A204.1 (cell line): ENCODE results near the gene TSPAN33.
"Not testable (repeated sequence)": the region's sequence is repeated elsewhere in the genome, so short reads cannot be mapped to it uniquely, and the experiment has no call there.

ENCODE experiments used
- FAIRE-seq: peaks from 2 replicates; lab custom pipeline; 2012; peaks lifted over from hg19 to GRCh38; lab: Jason Lieb, UNC

Gene TSPAN33

DNA sequence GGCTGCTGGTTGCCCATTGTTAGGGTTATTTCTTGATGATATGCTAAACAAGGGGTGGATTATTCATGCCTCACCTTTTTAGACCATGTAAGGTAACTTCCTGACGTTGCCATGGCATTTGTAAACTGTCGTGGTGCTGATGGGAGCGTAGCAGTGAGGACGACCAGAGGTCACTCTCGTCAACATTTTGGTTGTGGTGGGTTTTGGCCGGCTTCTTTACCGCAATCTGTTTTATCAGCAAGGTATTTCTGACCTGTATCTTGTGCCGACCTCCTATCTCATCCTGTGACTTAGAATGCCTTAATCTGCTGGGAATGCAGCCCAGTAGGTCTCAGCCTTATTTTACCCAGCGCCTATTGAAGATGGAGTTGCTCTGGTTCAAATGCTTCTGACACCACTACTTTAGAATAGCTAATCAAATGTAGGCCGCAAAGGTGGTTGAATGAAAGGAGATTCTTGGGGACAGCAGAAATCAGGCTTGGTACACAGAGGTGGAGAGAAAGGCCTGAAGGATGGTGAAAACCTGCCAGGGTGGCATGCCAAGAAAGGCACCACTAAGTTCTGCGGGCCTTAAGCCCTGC, 26.0 kb downstream of the TSPAN33 start:
- no peak for FAIRE-seq

DNA sequence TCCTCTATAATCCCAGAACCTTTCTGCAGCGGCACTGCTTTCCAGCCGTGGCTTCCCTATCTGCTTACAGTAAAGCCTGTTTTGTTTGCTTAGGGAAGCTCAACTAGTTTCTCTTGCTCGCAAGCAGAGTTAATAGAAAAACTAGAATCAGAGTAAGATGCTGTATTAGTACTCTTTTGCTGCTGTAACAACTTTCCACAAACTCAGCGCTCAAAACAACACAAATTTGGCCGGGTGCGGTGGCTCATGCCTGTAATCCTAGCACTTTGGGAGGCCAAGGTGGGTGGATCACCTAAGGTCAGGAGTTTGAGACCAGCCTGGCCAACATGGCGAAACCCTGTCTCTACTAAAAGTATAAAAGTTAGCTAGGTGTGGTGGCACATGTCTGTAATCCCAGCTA, 29.4 kb downstream of the TSPAN33 start:
- not testable (repeated sequence) for FAIRE-seq

DNA sequence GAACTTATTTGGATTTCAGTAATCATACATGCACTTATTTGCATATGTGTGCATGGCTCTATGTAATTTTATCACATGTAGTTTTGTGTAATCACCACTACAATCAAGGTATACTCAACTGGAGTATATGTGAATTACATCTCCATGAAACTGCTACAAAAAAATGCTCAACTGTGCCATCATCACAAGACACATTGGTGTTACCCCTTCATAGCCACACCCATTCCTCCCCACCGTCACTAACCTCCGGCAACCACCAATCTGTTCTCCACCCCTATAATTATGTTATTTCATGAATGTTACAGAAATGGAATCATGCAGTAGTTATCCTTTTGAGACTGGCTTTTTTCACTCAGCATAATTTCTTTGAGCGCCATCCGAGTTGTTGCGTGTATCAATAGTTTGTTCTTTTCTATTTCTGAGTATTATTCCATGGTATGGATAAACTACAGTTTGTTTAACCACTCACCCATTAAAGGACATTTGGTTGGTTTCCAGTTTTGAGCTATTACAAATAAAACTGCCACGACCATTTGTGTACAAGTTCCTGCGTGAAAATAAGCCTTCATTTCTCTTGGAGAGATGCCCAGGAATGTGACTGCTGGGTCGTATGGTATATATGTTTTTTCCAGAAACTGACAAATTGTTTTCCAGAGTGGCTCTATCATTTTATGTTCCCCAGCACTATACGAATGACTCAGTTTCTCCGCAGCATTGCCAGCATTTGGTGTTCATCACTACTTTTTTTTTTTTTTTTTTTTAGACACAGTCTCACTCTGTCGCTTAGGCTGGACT, 32.6 kb downstream of the TSPAN33 start:
- FAIRE-seq = no peak

DNA sequence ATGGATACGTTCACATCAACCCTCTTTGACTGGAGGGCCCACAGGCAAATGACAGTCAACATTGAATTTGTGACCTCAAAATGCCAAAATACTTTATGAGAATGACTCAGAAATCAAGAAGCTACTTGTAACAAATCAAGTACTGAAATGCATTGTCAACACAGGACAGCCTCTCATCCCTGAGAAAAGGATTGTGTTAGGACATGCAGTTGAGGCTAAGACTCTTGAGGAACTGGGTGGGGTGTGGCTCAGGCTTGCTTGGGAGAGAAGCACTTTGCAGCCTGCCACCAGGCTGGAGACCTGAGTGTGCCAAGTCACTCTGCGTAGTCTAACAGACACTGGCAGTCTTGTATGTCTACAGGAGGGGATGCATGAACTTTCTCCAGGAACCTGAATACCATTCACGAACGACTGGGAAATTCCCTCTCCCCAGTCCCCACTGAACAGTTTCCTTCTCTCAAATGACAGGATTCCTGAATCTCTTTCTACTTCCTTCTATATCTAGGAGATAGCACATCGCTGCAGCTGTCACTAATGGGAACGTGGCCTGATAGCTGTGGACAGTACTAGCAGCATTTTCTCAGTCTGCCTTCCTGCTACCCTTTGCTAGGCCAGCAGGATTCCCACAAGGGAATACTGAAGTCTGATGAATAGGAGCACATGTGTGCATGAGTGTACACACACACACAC, 40.6 kb downstream of the TSPAN33 start:
- no peak for FAIRE-seq

DNA sequence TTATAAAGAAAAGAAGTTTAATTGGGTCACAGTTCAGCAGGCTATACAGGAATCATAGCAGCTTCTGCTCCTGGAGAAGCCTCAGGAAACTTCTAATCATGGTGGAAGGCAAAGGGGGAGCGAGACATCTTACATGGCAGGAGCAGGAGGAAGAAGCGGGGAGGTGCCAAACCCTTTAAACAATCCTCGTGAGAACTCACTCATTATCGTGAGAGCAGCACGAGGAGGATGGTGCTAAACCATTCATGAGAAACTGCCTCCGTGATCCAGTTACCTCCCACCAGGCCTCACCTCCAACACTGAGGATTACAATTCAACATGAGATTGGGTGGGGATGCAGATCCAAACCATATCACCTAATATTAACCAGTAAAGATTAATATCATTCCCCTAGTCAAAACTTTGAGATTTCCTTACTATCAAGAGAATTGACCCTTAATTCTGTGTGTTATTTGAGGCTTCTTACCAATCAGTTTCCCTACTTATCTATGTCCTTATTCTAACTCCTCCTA, 42.3 kb downstream of the TSPAN33 start:
- FAIRE-seq = no peak

DNA sequence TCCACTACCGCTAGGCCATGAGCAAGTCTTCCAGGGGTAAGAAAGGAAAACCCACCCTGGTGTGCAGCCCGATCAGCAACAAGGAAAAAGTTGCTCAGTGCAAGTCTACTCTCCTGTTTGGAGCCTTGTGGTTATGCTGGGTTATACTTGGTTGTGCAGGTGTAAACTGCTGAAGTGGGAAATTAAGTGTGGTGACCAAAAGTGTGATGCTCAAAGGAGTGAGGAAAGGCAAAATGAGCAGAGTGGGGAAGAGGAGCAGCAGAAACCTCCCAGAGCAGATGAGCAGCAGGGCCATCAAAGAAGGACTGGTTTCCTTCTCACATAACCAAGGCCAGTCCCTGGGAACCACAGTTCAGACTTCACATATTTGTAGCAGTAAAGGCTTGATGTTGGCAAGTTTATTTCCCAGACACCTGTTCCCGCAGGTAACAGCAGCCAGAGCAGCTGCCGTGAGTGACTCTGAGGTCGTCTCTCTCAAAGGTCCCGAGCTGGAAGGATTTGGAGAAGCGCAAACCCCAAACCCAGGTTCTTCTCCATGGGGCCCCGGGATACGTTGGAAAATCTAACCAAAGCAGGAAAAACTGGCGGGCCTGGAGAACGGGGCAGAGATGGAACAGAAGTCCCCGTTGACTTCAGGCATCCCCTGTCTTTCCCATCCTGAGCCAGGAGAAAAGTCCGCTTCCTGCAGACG, 43.3 kb downstream of the TSPAN33 start:
- FAIRE-seq = no peak

DNA sequence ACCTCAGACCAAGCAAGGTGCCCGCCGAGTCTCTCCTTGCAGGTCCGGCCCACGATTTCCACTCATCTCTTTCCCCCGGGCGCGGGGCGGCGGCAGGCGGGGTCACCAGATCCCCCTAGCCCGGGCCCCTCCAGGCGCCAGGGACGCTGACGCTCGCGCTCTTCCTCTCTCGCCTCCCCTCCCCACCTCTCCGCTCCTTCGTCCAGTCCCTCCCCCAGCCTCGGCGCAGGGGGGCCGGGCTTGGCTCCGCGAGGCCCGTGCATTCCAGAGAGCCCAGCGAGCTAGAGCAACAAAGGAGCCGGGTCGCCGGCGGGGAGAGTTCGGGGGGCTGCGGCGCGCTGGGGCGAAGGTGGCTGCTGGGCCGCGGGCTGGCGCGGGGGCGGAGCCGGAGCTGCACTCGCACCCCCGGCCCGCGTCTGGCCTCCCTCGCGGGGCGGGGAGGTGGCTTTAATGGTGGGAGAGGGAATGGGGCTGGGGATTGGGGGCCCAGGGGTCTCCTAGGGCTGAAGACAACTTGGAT, 43.9 kb downstream of the TSPAN33 start, which contains the start of gene SMO:
Gene SMO, plus strand, starts transcription at position 262 of the 520 bp plus-strand sequence. CDS start 519 bp downstream, outside the sequence.
- FAIRE-seq = no peak

DNA sequence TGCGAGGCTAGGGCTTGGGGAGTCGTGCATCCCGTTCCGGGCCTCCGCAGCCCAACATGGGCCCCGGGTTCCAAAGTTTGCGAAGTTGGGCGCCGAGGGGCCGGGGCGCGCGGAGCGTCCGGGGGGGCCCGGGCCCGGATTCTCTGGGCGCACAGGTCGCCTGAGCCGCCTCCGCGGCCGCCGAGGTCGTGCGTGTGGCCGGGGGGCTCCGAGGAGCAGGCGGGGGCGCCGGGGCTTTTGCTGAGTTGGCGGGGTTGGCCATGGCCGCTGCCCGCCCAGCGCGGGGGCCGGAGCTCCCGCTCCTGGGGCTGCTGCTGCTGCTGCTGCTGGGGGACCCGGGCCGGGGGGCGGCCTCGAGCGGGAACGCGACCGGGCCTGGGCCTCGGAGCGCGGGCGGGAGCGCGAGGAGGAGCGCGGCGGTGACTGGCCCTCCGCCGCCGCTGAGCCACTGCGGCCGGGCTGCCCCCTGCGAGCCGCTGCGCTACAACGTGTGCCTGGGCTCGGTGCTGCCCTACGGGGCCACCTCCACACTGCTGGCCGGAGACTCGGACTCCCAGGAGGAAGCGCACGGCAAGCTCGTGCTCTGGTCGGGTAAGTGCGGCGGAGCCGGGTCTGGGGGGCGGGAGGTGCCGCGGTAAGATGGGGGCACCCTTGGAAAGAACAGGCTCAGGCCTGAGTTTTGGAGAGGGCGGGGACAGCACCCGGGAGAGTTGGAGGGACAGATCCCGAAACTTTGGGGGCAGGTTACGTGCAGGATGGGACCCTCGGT, 44.6 kb downstream of the TSPAN33 start:
- no peak for FAIRE-seq

DNA sequence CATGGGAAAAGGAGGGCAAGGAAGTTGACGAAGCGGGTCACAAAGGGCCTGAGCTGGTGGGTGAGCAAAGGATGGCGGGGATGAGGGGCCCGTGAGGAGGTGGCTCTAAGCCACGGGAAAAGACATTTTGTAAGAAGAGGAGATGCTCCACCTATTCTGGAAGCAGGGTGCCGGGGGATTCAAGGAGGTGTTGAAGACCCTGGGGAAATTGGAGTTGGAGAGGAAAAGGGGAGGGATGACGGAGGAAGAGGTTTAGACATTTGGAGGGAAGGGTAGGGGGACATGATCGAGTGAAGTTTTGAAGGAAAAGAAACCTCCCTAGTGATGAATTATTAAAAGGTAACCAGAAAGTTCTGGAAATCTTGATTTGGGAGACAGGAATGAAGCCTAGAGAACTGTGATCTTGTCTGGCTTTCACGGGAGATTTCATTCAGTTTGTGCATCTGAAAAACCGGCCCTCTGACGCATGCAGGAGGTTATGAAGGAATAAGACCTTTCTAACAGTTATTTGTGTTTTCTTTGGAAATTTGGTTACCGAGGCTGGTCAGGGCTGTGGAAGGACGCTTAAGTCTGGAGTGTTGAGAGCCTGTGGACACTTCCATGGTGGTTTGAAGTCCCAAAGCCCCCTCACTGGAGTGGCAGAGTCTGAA, 45.3 kb downstream of the TSPAN33 start:
- FAIRE-seq = no peak

DNA sequence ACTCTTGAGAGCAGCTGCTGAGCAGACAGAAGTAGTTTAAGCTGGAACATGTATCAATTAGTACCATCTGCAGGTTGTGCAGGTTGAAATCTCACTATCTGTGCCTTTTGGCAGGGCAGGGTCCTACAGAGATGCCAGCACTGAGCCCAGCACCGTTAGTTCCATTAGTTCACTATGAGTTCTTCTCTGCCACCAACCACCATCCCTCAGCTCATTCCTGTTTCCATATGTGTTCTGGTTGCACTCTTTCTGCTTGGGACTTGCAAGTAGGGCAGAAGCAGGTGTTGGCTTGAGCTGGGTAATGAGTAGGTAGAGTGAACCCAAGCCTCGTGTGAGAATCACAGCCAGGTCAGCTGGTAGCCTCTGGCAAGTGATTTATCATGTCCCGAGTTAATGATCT, 46.8 kb downstream of the TSPAN33 start:
- FAIRE-seq = no peak

DNA sequence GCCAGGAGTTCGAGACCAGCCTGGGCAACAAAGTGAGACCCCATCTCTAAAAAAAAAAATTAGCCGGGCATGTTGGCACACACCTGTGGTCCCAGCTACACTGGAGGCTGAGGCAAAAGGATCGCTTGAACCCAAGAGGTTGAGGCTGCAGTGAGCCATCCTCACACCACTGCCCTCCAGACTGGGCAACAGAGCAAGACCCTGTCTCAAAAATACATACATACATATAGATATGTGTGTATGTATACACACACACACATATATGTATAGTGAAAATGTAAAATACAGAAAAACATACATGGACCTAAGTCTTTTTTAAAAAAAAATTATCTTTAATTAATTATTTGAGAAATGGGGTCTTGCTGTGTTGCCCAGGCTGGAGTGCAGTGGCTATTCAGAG, 49.4 kb downstream of the TSPAN33 start:
- no peak for FAIRE-seq

DNA sequence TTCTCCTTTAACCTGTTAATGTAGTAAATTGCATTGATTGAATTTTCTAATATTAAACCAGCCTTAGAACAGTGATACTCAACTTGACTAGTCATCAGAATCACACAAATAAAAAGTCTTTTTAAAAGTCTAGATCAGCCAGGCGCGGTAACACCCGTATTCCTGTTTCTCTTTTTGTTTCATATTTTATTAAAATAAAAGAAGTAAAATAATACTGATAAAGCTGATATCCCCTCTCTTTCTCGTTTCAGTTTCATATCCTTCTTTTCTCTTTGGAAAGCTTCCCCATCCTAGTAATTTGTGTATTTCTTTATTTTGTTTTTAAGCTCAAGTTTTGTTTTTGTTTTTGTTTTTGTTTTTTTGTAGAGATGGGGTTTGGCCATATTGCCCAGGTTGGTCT, 53.3 kb downstream of the TSPAN33 start:
- peak; percentile 35 for FAIRE-seq

DNA sequence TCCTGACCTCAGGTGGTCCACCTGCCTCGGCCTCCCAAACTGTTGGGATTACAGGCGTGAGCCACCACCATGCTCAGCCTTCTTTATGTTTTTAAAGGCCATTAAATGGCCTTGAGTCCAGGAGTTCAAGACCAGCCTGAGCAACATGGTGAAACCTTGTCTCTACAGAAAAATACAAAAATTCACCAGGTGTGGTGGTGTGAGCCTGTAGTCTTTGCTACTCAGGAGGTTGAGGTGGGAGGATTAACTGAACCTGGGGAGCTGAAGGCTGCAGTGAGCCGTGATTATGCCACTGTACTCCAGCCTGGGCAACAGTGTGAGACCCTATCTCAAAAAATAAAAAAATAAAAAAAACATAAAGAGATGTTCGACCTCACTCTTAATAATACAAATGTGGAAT, 54.9 kb downstream of the TSPAN33 start:
- FAIRE-seq = no peak

DNA sequence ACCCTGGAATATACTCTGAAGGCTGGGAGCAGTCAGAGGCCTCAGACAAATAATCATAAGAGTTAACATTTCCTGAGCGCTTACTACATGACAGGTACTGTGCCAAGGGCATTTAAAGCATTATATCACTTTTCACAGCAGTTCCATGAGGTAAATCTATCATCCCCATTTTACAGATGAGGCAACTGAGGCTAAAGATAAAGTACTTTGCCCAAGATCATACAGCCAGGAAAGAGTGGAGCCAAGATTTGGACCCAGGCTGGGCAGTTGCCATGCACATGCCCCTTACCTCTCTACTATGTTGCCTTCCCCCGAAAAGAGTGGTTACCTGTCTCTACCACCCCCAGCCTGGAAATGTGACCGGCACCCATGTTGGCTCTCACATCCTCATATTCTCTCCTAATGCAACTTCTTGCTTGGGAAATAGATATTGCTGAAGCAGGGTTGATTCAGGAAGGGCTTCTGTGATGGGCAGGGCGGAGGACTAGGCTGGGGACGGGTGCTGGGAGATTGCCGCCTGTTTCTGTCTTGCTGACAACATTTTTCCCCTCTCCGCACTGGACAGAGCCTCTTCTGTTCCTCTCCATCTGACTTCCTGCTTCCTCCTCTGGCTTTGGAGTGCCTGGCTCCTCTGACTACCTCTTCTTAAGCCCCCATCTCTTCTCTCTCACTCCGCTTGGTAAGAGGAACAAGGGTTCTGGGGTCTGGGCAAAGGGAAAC, 57.7 kb downstream of the TSPAN33 start:
- no peak for FAIRE-seq

DNA sequence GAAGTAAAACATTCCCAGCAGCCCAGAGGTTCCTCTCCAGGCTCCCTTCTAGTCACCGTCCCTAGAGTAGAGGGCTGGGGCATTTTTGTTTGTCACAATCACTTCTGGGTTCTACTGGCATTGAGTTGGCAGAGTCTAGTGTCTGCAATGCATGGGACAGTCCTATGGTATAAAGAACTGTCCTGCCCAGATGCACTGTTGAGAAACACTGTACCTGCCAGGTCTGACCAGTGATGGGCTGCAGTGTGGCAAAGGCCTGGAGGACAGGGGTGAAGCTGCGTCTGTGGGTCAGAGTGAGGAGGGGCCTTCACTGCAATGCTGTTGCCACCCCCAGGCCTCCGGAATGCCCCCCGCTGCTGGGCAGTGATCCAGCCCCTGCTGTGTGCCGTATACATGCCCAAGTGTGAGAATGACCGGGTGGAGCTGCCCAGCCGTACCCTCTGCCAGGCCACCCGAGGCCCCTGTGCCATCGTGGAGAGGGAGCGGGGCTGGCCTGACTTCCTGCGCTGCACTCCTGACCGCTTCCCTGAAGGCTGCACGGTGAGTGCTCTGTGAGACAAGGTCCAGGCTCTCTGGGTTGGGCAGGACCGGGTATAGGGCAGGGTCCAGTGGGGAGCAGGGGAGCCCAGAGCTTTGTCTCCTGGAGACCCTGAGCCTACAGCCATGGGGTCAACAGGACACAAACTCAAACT, 58.7 kb downstream of the TSPAN33 start:
- no peak for FAIRE-seq

DNA sequence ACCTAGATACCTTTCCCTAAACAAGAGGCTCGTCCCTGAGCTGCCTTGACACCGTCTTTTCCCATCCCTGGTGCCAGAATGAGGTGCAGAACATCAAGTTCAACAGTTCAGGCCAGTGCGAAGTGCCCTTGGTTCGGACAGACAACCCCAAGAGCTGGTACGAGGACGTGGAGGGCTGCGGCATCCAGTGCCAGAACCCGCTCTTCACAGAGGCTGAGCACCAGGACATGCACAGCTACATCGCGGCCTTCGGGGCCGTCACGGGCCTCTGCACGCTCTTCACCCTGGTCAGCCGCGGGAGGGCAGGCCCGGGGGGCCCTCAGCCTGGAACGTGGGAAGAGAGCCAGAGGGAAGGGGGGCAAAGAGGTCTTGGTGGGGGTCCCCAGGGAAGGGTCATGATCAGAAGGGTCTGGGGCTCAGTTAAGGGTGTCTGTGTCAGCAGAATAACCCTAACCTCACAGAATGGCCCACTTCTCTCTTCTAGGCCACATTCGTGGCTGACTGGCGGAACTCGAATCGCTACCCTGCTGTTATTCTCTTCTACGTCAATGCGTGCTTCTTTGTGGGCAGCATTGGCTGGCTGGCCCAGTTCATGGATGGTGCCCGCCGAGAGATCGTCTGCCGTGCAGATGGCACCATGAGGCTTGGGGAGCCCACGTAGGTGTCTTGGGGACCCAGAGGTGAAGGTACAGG, 60.8 kb downstream of the TSPAN33 start:
- FAIRE-seq = no peak

DNA sequence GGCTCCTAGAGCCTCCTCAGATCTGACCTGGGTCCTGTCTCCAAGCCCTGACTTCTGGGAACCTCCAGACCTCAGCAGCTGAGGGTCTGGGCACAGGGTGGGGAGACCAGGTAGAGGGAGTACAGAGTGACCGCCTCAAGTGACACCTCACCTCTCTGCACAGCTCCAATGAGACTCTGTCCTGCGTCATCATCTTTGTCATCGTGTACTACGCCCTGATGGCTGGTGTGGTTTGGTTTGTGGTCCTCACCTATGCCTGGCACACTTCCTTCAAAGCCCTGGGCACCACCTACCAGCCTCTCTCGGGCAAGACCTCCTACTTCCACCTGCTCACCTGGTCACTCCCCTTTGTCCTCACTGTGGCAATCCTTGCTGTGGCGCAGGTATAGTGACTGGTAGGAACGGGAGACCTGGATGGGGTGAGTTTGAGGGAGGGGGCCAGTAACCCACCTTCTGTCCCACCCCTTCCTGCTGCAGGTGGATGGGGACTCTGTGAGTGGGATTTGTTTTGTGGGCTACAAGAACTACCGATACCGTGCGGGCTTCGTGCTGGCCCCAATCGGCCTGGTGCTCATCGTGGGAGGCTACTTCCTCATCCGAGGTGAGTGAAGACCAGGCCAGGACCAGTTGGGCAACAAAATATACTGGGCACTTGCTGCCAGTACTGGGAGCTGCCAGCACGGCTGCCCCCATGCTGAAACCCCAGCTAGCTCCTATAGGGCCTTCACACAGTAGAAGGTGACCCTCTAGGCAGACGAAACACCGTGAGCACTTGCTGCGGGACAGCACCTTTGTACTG, 61.7 kb downstream of the TSPAN33 start:
- no peak for FAIRE-seq

DNA sequence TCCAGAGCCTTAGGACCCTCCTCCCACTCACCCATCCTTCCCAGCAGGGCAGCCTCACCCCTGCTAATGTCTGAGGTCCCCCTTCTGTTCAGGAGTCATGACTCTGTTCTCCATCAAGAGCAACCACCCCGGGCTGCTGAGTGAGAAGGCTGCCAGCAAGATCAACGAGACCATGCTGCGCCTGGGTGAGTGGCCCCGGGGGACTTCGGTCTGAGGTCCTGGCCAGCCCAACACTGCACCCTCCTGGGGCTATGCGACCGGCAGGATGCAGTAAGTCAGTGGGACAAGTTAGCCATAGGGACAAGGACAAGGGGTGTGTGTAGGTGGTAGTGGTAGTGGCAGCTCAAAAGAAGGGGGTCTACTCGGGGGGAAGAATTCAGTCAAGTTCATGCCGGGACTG, 64.2 kb downstream of the TSPAN33 start:
- no peak for FAIRE-seq
